ENCODE results near the gene PBX1.

DNA sequence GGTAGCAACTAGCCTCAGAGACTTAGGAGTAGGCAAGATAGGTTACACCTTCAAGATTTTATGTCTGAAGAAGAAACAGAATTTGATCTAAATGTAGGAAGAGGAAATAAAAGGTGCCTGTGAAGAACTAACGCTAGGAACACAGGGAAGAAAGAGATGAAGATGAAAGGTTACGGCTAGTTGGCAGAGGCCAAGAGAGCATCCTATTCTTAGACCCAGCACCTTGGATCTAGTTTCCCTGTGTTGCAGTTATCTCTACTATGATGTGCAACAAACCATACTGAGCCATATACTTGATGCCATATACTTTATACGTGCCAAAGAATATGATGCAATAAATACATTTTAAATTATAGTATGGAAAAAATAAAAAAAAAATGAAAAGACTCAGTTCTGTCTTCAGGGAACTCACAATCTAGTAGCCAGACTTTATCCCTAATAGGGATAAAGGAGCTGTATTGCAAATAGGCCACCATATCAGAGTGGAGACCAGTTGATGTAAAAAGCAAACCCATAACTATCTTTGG lies 181.1 kb downstream of the PBX1 start:
- TF ChIP-seq CTCF (IDR thresholded peaks at IDR 0.05) (no peak), POLR2A (IDR thresholded peaks at IDR 0.05) (no peak)

All from esophagus squamous epithelium (tissue), 4 donors.